ENCODE data around the gene CCNL1.
"Not testable (repeated sequence)": the region's sequence is repeated elsewhere in the genome, so short reads cannot be mapped to it uniquely, and the experiment has no call there.

CCNL1 gene

DNA sequence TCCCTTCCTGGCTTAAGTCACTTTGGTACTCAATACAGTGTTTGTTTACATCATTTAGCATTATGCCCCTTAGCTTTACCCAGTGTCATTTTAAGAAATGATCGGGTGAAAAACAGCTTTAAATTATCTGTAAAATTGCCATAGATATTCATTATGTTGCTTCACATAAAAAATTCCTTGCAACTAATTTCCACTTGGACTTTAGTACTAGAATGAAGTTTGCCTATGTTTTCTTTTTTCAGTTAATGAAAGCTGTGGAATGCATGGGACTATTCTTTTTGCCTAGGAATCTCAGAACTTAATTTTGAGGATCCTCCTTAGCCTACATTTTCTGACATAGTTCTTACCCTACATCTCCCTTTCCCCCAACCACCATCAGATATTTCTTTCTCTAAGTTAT is 38.4 kb downstream of the CCNL1 start:
- ATAC-seq = no peak

- no peak for ATAC-seq
Observed at GRCh38 chr3:157120071-157120892, 39.7 kb downstream of the CCNL1 start.

- ATAC-seq = peak; percentile 68 to 80
Observed at GRCh38 chr3:157119369-157119951, 40.5 kb downstream of the CCNL1 start.

DNA sequence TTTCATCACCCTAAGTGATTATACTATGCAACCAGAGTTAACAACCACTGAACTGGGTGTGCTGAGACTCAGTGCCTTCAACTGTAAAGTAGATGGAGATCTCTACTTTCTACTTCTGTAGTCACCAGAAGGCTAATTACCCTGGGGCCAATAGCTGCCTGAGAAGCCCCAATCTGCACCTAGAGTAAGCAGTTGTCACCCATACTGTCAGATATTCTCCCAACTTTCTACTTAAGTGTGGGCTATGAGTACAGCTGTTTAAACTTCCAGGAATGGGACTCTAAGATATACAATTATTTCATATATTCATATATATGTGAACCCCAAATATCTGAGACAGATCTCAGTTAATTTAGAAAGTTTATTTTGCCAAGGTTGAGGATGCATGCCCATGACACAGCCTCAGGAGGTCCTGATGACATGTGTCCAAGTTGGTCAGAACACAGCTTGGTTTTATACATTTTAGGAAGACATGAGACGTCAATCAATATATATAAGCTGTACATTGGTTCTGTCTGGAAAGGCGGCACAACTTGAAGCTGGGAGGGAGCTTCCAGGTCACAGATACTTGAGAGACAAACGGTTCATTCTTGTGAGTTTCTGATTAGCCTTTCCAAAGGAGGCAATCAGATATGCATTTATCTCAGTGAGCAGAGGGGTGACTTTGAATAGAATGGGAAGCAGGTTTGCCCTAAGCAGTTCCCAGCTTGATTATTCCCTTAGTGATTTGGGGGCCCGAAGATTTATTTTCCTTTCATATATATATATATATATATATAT is 41.9 kb downstream of the CCNL1 start:
- ATAC-seq = no peak

DNA sequence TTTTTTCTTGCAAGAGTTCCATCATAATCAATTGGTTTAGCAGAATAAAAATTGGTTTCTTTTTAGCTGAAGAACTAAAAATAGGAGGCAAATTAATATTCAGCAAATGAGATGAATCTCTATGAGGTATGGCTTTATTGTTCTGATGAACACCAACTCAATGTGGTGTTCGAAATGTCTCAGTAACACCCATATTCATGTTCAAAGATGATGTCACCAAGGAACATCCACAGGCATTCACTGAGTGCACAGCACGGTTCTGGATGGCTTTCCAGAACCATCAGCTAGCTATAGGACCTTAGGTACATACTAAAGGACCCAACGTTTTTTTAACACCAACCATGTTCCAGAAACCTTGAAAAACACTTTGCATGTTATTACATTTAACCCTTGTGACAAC is 42.7 kb downstream of the CCNL1 start:
- no peak for ATAC-seq

GRCh38 chr3:157116017-157116416 is 43.9 kb downstream of the CCNL1 start:
- ATAC-seq = no peak

DNA sequence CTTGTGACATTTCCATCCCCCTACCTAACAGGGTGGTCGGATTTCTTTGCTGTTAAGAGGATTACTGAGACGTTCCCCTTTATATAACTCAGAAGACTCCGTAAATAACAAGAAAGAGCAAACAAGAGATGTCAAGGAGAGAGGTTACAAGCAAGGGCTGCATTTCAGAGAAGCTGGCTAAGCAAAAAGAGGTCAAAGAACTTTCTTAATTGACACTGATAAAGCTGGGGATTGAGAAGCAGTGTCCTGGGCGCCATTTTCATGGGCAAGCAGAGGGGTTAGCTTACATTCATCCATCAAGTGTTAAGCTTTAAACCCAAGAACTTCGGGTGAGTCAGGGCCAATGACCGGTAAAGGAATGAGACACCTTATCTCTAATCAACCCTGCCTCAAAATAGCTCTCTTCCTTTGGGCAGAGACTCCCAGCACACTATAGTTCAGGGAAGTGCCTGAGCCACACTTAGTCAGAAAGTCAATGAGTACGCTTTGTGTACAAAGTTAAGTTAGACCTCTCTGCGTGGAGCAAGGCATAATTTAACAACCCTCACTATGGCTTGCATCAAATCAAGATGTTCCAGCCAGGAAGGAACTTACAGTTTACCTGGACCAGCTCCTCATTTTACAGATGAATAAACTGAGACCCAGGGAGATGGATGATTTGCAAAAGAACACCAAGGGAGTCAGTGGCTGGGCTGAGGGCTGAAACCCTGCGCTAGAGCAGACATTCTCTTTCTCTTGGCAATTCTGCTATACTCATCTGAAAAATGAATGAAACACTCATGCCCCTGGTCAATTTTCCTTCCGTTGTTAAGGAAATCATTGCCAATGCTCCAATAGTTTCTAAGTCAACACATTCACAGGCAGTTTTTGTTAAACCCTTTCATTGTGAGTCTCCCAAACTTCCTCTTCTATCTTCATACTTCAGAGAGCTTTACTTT is 44.6 kb downstream of the CCNL1 start:
- no peak for ATAC-seq

GRCh38 chr3:157113832-157114505 is 46.0 kb downstream of the CCNL1 start:
- peak in 1 of 2 donors; percentile 45 for ATAC-seq

- ATAC-seq = no peak
Observed at GRCh38 chr3:157112536-157112935, 47.4 kb downstream of the CCNL1 start.

DNA sequence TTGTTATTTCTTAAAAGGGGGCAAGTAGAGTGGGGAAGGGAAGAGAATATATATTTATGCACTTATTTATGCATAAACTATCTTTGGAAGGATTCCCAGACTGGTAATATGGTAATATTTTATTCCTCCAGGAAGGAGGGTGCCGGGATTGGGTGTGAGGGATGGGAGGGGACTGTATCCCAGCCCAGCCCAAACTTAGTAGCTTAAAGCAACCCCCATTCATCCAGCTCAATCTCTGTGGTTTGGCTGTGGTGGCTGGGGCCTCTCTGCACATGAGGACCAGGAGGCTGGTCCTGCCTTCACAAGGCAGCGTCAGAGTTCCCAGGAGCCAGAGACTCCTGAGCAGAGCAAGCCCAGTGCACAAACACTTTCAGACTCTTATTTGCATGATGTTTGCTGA is 48.4 kb downstream of the CCNL1 start:
- ATAC-seq = no peak

DNA sequence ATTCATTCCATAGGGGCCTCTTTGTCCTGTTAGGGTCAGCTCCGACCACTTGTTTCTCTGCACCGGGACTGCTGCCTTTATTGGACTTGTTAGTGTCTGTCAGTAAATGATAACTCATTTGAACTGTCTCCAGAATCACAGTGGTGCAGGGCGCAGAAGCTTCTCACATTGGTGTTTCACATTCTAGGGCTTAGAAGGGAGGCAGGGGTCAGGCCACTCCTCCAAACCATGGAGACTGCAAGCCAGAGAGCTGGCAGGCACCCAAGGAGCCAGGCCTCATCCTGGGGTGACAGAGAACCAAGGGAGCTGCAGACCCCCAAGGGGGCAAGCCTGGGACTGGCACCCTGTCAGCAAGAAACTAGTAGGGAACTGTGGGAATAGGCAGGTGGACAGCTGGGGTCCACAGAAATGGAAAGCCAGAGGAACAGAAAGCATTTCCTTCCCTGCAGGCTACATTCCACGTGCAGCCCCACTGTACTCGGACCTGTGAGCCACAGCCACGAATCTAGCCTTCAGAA is 49.1 kb downstream of the CCNL1 start:
- ATAC-seq = no peak

GRCh38 chr3:157109267-157110141 is 50.4 kb downstream of the CCNL1 start:
- no peak for ATAC-seq

DNA sequence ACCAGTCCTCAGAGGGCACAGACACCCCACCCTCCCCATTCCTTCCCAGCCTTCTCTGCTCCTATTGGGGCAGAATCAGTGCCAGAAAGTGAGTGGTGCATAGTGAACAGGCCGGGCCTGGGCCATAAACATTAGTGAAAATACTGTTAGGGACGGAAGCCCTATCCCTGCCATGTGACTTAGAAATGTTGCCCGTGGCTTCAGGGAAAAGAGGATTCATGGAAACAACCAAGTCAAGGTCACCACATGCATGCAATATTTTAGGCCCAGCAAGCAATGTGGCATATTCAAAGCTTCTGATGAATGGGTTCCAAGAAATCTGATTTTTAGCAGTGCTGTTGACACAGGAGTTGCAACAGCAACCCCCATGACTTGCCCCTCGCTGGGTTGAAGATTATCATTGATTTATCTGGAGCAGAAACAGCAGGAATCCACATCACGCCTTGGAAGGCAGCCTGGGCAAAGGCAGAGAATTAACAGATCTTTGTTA is 52.3 kb downstream of the CCNL1 start:
- ATAC-seq = no peak

GRCh38 chr3:157107037-157107436 is 52.9 kb downstream of the CCNL1 start:
- no peak for ATAC-seq

DNA sequence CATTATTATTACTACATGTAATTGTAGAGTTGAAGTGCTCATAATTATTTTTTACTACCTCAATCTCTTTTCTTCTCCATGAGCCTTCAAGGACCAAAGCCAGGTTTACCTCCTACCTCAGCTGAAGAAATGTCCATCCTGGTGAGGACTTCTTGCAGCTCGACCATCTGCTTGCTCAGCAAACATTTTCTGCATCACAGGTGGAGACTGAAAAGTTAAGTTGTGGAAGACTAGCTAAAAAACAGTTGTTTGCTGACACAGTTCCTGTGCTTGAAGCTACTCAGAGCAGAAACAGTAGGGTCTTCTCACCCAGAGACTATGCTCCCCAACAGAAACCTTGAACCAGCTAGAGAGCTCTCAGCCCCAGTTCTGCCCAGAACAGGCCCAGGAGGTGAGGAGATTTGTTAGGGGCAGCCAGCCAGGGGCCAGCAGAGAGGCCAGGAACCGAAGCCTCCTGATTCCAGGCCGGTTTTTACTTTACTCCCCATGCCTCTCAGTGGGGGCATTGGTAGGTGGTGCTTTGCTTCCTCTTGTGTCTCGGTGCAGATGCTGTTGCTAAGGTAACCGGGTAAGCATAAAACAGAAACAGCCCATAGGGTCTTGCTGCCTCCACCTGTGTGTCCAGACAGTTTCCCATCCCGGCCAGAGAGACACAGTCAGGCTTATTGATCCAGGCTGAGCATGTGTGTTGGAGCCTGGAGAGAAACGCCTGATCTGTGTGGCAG is 54.9 kb downstream of the CCNL1 start:
- ATAC-seq = no peak

DNA sequence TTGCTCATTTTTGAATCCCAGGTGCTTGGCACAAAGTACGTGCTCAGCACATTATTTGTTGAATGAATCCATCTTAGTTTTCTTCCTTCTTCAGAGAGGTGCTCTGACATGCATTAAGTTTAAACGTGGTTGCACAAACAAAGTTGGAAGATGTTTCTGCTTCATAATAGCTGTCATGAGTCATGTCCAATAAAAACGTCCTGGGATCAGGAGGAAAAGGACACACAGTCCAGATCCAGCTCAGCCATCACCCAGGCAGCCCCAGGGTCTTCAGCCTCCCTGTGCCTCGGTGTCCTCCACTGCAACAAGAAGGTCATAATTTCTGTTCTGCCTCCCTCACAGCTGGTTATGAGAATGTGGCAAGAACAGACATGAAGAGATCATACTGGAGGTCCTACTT is 55.4 kb downstream of the CCNL1 start:
- ATAC-seq = no peak

GRCh38 chr3:157103860-157104259 is 56.1 kb downstream of the CCNL1 start:
- ATAC-seq = no peak

DNA sequence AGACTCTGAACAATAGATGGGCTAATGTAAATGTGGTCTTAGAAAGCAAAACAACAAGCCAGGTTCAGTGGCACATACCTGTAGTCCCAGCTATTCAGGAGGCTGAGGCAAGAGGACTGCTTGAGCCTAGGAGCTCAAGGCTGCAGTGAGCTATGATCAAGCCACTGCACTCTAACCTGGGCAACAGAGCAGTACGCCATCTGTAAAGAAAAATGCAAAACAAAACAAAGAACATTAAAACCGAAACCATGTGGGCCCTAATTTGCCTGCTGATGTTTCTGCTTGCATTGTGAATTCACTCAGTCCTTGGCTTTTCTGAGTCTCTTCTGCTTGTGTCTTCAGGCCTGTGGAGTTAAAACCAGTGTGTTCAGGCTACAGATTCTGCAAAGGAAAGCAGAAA is 56.7 kb downstream of the CCNL1 start:
- ATAC-seq = peak; percentile 67 to 78

- ATAC-seq = not testable (repeated sequence)
Observed at GRCh38 chr3:157102595-157102994, 57.4 kb downstream of the CCNL1 start.

DNA sequence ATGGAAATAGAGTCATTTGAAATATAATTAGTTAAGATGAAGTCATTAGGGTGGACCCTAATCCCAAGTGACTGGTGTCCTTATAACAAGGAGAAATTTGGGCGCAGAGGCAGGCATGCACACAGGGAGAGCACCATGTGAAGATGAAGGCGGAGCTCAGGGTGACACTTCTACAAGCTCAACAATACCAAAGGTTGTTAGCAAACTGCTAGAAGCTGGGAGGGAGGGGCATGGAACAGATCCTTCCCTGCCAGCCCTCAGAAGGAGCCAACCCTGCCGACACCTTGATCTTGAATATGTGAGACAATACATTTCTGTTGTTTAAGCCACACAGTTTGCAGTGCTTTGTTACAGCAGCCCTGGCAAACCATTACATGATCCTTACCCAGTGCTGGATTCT is 57.8 kb downstream of the CCNL1 start:
- ATAC-seq = no peak

All from activated CD4-positive, CD25-positive, alpha-beta regulatory T cell treated with anti-CD3 and anti-CD28 coated beads, Interleukin-2, amount 50 U/mL, for 24 hours (primary cell).